IMR-90 (cell line): ENCODE data around the gene CIAO3. TPM values are rescaled to one million over a fixed set of nuclear protein-coding genes. Genes with fewer than 3 reads are reported as not detected.

Experiments used
- ATAC-seq: fragments of 200-7000 bp; cut with Tn5 transposase; 2 replicates; pipeline ENCODE4 v1.9.1; 2020; ENCODE audit warnings: low read depth, mild to moderate bottlenecking, moderate library complexity
- BruUV-seq: library from RNA; stranded (reverse); fragments of 400-500 nt; replicated peaks from 2 replicates; lab custom pipeline; 2021; lab: Mats Ljungman, UMichigan
- CTCF ChIA-PET: fragments of 300-600 bp; formaldehyde crosslinking; extraction: SDS; loops from one replicate; lab custom pipeline; 2021; ENCODE audit warnings: antibody characterized with exemption; lab: Yijun Ruan, JAX
- POLR2A ChIA-PET: fragments of 300-600 bp; sonication (Branson Sonifier 250); formaldehyde crosslinking; loops from one replicate; lab custom pipeline; 2022; ENCODE audit warnings: antibody characterized with exemption; ENCODE audit not compliant: unreplicated experiment; lab: Charles Lee
- DNase-seq: peaks from one replicate; pipeline ENCODE4 v3.0.0; 2013
- H2AFZ ChIP-seq: replicated peaks from 2 replicates; pipeline ENCODE3; 2013; ENCODE audit warnings: low read length, mild to moderate bottlenecking; ENCODE audit not compliant: poor library complexity
- H2AK5ac ChIP-seq: 2 replicates; pipeline ENCODE4 v1.6.1; 2013; ENCODE audit warnings: low read depth, low read length, inconsistent platforms
- H2AK9ac ChIP-seq: replicated peaks from 2 replicates; pipeline ENCODE3; 2013; ENCODE audit warnings: mild to moderate bottlenecking, low read depth, low read length, moderate library complexity; ENCODE audit not compliant: poor library complexity
- H2BK120ac ChIP-seq: 2 replicates; pipeline ENCODE4 v1.6.1; 2013; ENCODE audit warnings: low read depth, low read length, inconsistent platforms
- H2BK15ac ChIP-seq: 3 replicates; pipeline ENCODE4 v1.6.1; 2013; ENCODE audit warnings: low read depth, low read length, inconsistent platforms
- H2BK20ac ChIP-seq: 2 replicates; pipeline ENCODE4 v1.6.1; 2013; ENCODE audit warnings: low read depth, mild to moderate bottlenecking, inconsistent platforms, low read length, moderate library complexity
- H2BK5ac ChIP-seq: 2 replicates; pipeline ENCODE4 v1.6.1; 2013; ENCODE audit warnings: mild to moderate bottlenecking, low read depth, low read length, inconsistent platforms; ENCODE audit not compliant: poor library complexity, severe bottlenecking
- H3K14ac ChIP-seq: replicated peaks from 2 replicates; pipeline ENCODE4 v1.6.1; 2013; ENCODE audit warnings: low read depth, low read length, inconsistent platforms
- H3K18ac ChIP-seq: 2 replicates; pipeline ENCODE4 v1.6.1; 2013; ENCODE audit warnings: low read depth, low read length, control low read depth
- H3K23ac ChIP-seq: 2 replicates; pipeline ENCODE4 v1.6.1; 2013; ENCODE audit warnings: low read depth, low read length, inconsistent platforms
- H3K27ac ChIP-seq: 2 replicates; pipeline ENCODE4 v1.5.1; 2013; ENCODE audit warnings: mild to moderate bottlenecking, control low read depth, low read length; ENCODE audit not compliant: insufficient read depth
- H3K27me3 ChIP-seq: 2 replicates; pipeline ENCODE4 v1.6.1; 2013; ENCODE audit warnings: low read length; ENCODE audit not compliant: control insufficient read depth, insufficient read depth
- H3K36me3 ChIP-seq: 2 replicates; pipeline ENCODE4 v1.6.1; 2013; ENCODE audit warnings: low read length, mixed read lengths; ENCODE audit not compliant: control insufficient read depth, insufficient read depth
- H3K4ac ChIP-seq: 2 replicates; pipeline ENCODE4 v1.6.1; 2013; ENCODE audit warnings: low read depth, low read length, inconsistent platforms
- H3K4me1 ChIP-seq: 2 replicates; pipeline ENCODE4 v1.6.1; 2013; ENCODE audit warnings: low read length, mixed read lengths; ENCODE audit not compliant: control insufficient read depth, insufficient read depth
- H3K4me2 ChIP-seq: 2 replicates; pipeline ENCODE4 v1.6.1; 2013; ENCODE audit warnings: low read depth, mild to moderate bottlenecking, control low read depth, low read length, moderate library complexity
- H3K4me3 ChIP-seq: 2 replicates; pipeline ENCODE4 v1.5.1; 2013; ENCODE audit warnings: low read depth, mild to moderate bottlenecking, control low read depth, low read length, moderate library complexity; ENCODE audit not compliant: insufficient read depth
- H3K56ac ChIP-seq: 2 replicates; pipeline ENCODE4 v1.6.1; 2013; ENCODE audit warnings: low read length, inconsistent platforms; ENCODE audit not compliant: insufficient read depth; ENCODE audit errors: extremely low read depth
- H3K79me1 ChIP-seq, 2 experiments: 2 replicates each; pipeline ENCODE4 v1.6.1; 2013; ENCODE audit warnings: low read length in 2 of 2, inconsistent platforms in 1 of 2, low read depth in 1 of 2
- H3K9ac ChIP-seq: 2 replicates; pipeline ENCODE4 v1.6.1; 2013; ENCODE audit warnings: low read depth, low read length, control low read depth
- H3K9me1 ChIP-seq: 2 replicates; pipeline ENCODE4 v1.6.1; 2013; ENCODE audit warnings: low read length, inconsistent platforms; ENCODE audit not compliant: insufficient read depth
- H3K9me3 ChIP-seq: 2 replicates; pipeline ENCODE4 v1.6.1; 2013; ENCODE audit warnings: low read length; ENCODE audit not compliant: control insufficient read depth, insufficient read depth
- H4K20me1 ChIP-seq: 2 replicates; pipeline ENCODE4 v1.6.1; 2013; ENCODE audit warnings: low read length, inconsistent platforms; ENCODE audit not compliant: insufficient read depth
- H4K5ac ChIP-seq: 2 replicates; pipeline ENCODE4 v1.6.1; 2013; ENCODE audit warnings: mild to moderate bottlenecking, low read depth, low read length, control low read depth
- H4K8ac ChIP-seq, 2 experiments: 2 replicates each; pipeline ENCODE4 v1.6.1; 2013; ENCODE audit warnings: low read depth in 2 of 2, low read length in 2 of 2, control low read depth in 1 of 2, inconsistent platforms in 1 of 2
- H4K91ac ChIP-seq: 2 replicates; pipeline ENCODE4 v1.6.1; 2013; ENCODE audit warnings: low read depth, low read length, inconsistent platforms; ENCODE audit not compliant: insufficient read depth
- CTCF ChIP-seq: conservative IDR thresholded peaks from 2 replicates; pipeline ENCODE4 v1.5.1; 2012; ENCODE audit warnings: mild to moderate bottlenecking, low read depth, low read length, improper control_type of control experiment
- MXI1 ChIP-seq: IDR thresholded peaks from 2 replicates; pipeline ENCODE4 v1.6.1; 2012; ENCODE audit warnings: low read depth, mild to moderate bottlenecking, low read length, moderate library complexity, borderline replicate concordance
- WGBS, 2 experiments: methylation state at CpG; one replicate each; pipeline versions ENCODE4 v1.1.5 to v1.1.7; 2013; ENCODE audit warnings: missing lambda C conversion rate in 2 of 2; ENCODE audit not compliant: insufficient read length in 1 of 2; ENCODE audit errors: extremely low coverage in 2 of 2; 5-methylcytosine and 5-hydroxymethylcytosine counted together
- dilution Hi-C: fragments of 300-500 bp; cut with HindIII; formaldehyde crosslinking; loops from one replicate; pipeline ENCODE4 v1.14.3; 2018; ENCODE audit warnings: low sequenced_read_pairs; ENCODE audit not compliant: unreplicated experiment
- in situ Hi-C: fragments of 300-500 bp; cut with MboI; formaldehyde crosslinking; loops from 3 replicates; pipeline ENCODE4 v1.14.3; 2019; ENCODE audit warnings: low sequenced_read_pairs, inconsistent platforms, mixed read lengths
- intact Hi-C: fragments of 100-400 bp; cut with micrococcal nuclease; formaldehyde crosslinking; loops from 2 replicates; pipeline ENCODE4 v1.10.0; 2022
- polyA plus RNA-seq, 3 experiments: library from polyadenylated mRNA; depleted of rRNA; stranded (reverse); fragments of >200 nt; gene quantifications; 2 replicates each; pipeline ENCODE4 v1.2.3, GENCODE V29; 2012; ENCODE audit warnings: low replicate concordance in 1 of 3
- total RNA-seq: library from RNA; depleted of rRNA; stranded (reverse); fragments of >200 nt; gene quantifications from 2 replicates; pipeline ENCODE4 v1.2.3, GENCODE V29; 2012

Gene CIAO3
- total and polyA plus RNA-seq, 2 of the 4 experiments (the other 2 are of a cell fraction): 17.0 to 20.2 TPM

GRCh38 chr16:715477-716199 is 25.2 kb downstream of the CIAO3 start:
- dilution Hi-C loops (no loop called here), in situ Hi-C loops (loop anchor here (25.0 kb wide), 1 partner anchor 347 kb away; the partner anchor contains the start of gene SSTR5), intact Hi-C loops (no loop called here)
- Histone ChIP-seq H3K79me1 (peaks cover 13 to 23% of the 10 kb centered on the region in 2 experiments), H3K9me3 (no peaks in the 10 kb centered on the region), H3K14ac (no peak overlapping the region), H4K8ac (peak overlapping the region in 1 of 2 experiments; percentile 68; a peak in 1 of 4 replicates), H3K9ac (peak overlapping the region; percentile 51; the same call in 1 of the 2 replicates), H2BK20ac (no peak overlapping the region), H3K4ac (0 out of 2 replicates have a peak overlapping the region, but pooled peaks have one; percentile 52), H3K56ac (no peak overlapping the region), H3K9me1 (no peaks in the 10 kb centered on the region), H2BK15ac (no peak overlapping the region), H2BK5ac (no peak overlapping the region), H3K36me3 (no peaks in the 10 kb centered on the region), H2AK5ac (peak overlapping the region; percentile 0; the same call in 1 of the 2 replicates), H2AFZ (peak overlapping the region; percentile 77), H4K5ac (no peak overlapping the region), H3K4me3 (peak overlapping the region; percentile 70), H2AK9ac (peak overlapping the region; percentile 94), H3K27ac (no peak overlapping the region; the same call in 1 of the 2 replicates), H2BK120ac (no peak overlapping the region), H3K4me1 (peaks cover 15% of the 10 kb centered on the region), H4K91ac (no peak overlapping the region), H3K27me3 (no peaks in the 10 kb centered on the region), H4K20me1 (peaks cover 7% of the 10 kb centered on the region), H3K4me2 (peak overlapping the region; percentile 90), H3K23ac (peak overlapping the region; percentile 31; the same call in 1 of the 2 replicates), H3K18ac (no peak overlapping the region)
- ChIA-PET CTCF (interaction anchor here (1.6 kb wide), 1 partner anchor 388 kb away, joined by 3 read pairs; no protein-coding TSS in a partner anchor), POLR2A (no interaction called here)
- TF ChIP-seq MXI1: no peak; the same call in 1 of the 2 replicates
- peak; percentile 38 for TF ChIP-seq CTCF
- no peak for DNase-seq
- ATAC-seq: peak; percentile 9
- 1% methylated on average over 45 of the region's 74 CpGs; no CpG with 5 or more reads in 1 of the 2 experiments for WGBS, 2 experiments
- BruUV-seq: no TSS peak
